Neutrophil (primary cell): ENCODE results near the gene FAM114A1.

ENCODE experiments used
- H3K27ac ChIP-seq: fragments of 200-600 bp; sonication (generic); 2 replicates; pipeline ENCODE4 v1.5.1; 2016; ENCODE audit warnings: mild to moderate bottlenecking, moderate library complexity
- H3K27me3 ChIP-seq: fragments of 200-600 bp; sonication (generic); 2 replicates; pipeline ENCODE4 v1.6.0; 2016; ENCODE audit warnings: mild to moderate bottlenecking
- H3K36me3 ChIP-seq: fragments of 200-600 bp; sonication (generic); 2 replicates; pipeline ENCODE4 v1.5.1; 2017
- H3K4me1 ChIP-seq, 2 experiments: fragments of 200-600 bp in 1 of 2; sonication (generic) in 1 of 2; 1 replicate in 1 of 2; 2 replicates in 1 of 2; pipeline versions ENCODE4 v1.5.1 to v1.6.1; 2013 to 2016; ENCODE audit warnings: low read depth in 1 of 2, low read length in 1 of 2, mild to moderate bottlenecking in 1 of 2, moderate library complexity in 1 of 2; ENCODE audit not compliant: control insufficient read depth in 1 of 2, insufficient read depth in 1 of 2
- H3K4me3 ChIP-seq, 2 experiments: fragments of 200-600 bp in 1 of 2; sonication (generic) in 1 of 2; 1 replicate in 1 of 2; 2 replicates in 1 of 2; pipeline ENCODE4 v1.5.1; 2013 to 2016; ENCODE audit warnings: low read depth in 1 of 2, low read length in 1 of 2, mild to moderate bottlenecking in 1 of 2, moderate library complexity in 1 of 2
- H3K9me3 ChIP-seq: fragments of 200-600 bp; sonication (generic); 2 replicates; pipeline ENCODE4 v1.5.1; 2016
- CTCF ChIP-seq: fragments of 200-600 bp; sonication (generic); IDR thresholded peaks from 2 replicates; pipeline ENCODE4 v1.5.1; 2016; ENCODE audit warnings: antibody characterized with exemption

Gene FAM114A1

GRCh38 chr4:38967260-38968095 lies 99.9 kb downstream of the FAM114A1 start:
- no peak for TF ChIP-seq CTCF
- H3K9me3 ChIP-seq = no peaks in the 10 kb centered on the region
- H3K27me3 ChIP-seq = no peaks in the 10 kb centered on the region
- no peak overlapping the region for H3K27ac ChIP-seq
- no peaks in the 10 kb centered on the region for H3K36me3 ChIP-seq
- H3K4me3 ChIP-seq = no peak overlapping the region
- no peaks in the 10 kb centered on the region for H3K4me1 ChIP-seq

DNA sequence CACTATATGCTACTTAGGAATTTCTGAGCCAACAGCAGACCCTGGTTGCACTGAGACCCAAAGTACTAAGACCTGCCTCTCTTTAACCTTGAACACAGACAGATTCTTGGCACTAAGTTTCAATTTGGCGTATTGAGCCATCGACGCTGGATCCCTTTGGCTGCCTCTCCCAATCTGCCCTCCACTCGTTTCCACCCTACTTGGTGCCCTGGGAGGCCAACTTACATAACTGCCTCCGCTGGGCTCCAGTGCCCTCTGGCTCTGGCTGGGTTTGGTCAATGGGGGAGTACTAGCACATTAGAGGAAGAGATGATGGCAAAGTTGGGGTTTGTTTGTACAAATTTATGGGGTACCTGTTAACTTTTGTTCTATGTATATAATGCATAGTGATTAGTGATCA lies 101.1 kb downstream of the FAM114A1 start:
- no peak overlapping the region for H3K4me3 ChIP-seq
- H3K36me3 ChIP-seq = no peaks in the 10 kb centered on the region
- H3K27ac ChIP-seq = no peak overlapping the region
- no peaks in the 10 kb centered on the region for H3K27me3 ChIP-seq
- H3K4me1 ChIP-seq = no peaks in the 10 kb centered on the region
- H3K9me3 ChIP-seq = no peaks in the 10 kb centered on the region
- TF ChIP-seq CTCF = no peak

DNA sequence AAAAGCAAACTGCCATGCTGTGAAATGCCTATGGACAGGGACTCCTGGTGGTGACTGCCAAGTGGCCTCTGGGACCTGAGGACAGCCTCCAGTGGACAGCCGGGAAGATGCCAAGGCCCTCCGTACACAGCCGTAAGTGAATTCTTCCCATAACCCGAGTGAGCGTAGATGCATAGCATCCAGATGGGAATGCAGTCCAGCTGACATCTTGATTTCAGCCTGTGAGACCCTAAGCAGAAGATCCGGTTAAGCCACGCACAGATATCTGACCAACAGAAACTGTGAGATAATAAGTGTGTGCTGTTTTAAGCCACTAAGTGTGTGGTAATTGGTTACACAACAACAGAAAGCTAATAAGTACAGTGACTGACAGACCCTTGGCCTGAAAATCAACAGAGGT lies 108.7 kb downstream of the FAM114A1 start:
- H3K27me3 ChIP-seq = no peaks in the 10 kb centered on the region
- no peaks in the 10 kb centered on the region for H3K36me3 ChIP-seq
- peaks cover 0 to 4% of the 10 kb centered on the region in 2 experiments for H3K4me1 ChIP-seq
- H3K9me3 ChIP-seq = no peaks in the 10 kb centered on the region
- H3K4me3 ChIP-seq = no peak overlapping the region
- H3K27ac ChIP-seq = no peak overlapping the region
- no peak for TF ChIP-seq CTCF

DNA sequence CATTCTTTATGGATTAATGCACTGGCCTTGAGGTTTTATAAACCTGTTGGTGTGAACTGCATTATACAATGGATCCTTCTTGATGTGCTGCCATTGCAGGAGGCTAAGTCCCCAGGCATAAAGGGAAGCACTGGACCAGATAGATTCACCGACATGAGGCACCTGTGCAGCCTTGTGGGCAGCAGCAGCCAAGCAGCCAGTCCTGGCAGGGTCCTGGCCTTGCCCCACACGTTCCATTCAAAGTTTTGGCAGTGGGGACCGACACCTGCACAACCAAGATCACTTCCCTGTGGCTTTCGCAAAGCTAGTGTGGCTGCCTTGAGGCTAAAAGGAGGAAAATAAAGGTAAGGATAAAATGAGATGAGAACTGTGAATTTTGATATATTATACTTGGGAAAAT lies 111.5 kb downstream of the FAM114A1 start:
- TF ChIP-seq CTCF = no peak

GRCh38 chr4:38979511-38980230 lies 112.1 kb downstream of the FAM114A1 start:
- H3K36me3 ChIP-seq = no peaks in the 10 kb centered on the region
- no peaks in the 10 kb centered on the region for H3K27me3 ChIP-seq
- no peak for TF ChIP-seq CTCF
- H3K4me1 ChIP-seq = peaks cover 0 to 4% of the 10 kb centered on the region in 2 experiments
- no peak overlapping the region for H3K27ac ChIP-seq
- H3K9me3 ChIP-seq = no peaks in the 10 kb centered on the region
- no peak overlapping the region for H3K4me3 ChIP-seq

More for the DNA sequence above, 111.5 kb downstream of the FAM114A1 start:
- H3K27ac ChIP-seq = no peak overlapping the region
- no peaks in the 10 kb centered on the region for H3K36me3 ChIP-seq
- no peak overlapping the region for H3K4me3 ChIP-seq
- peaks cover 0 to 4% of the 10 kb centered on the region in 2 experiments for H3K4me1 ChIP-seq
- H3K27me3 ChIP-seq = no peaks in the 10 kb centered on the region
- no peaks in the 10 kb centered on the region for H3K9me3 ChIP-seq
